ENCODE results near the gene RHAG.
"Not testable (repeated sequence)": the region's sequence is repeated elsewhere in the genome, so short reads cannot be mapped to it uniquely, and the experiment has no call there.

Gene RHAG

GRCh38 chr6:49635480-49635879 is 1.2 kb downstream of the RHAG start:
- DNase-seq, result no peak

GRCh38 chr6:49634836-49635218 is 1.8 kb downstream of the RHAG start:
- no peak for DNase-seq

- no peak for DNase-seq
Measured at GRCh38 chr6:49634092-49634835, 2.4 kb downstream of the RHAG start.

GRCh38 chr6:49633541-49633940 is 3.1 kb downstream of the RHAG start:
- no peak for DNase-seq

GRCh38 chr6:49632727-49633126 is 3.9 kb downstream of the RHAG start:
- no peak for DNase-seq

GRCh38 chr6:49629485-49630088 is 7.1 kb downstream of the RHAG start:
- not testable (repeated sequence) for DNase-seq

GRCh38 chr6:49626811-49627210 is 9.8 kb downstream of the RHAG start:
- DNase-seq, result no peak

- no peak for DNase-seq
Measured at GRCh38 chr6:49618257-49618656, 18.4 kb downstream of the RHAG start.

GRCh38 chr6:49614144-49614543 is 22.5 kb downstream of the RHAG start:
- not testable (repeated sequence) for DNase-seq

- no peak for DNase-seq
Measured at GRCh38 chr6:49609285-49609684, 27.4 kb downstream of the RHAG start.

GRCh38 chr6:49608275-49608674 is 28.4 kb downstream of the RHAG start:
- DNase-seq, result not testable (repeated sequence)

GRCh38 chr6:49607391-49607982 is 29.2 kb downstream of the RHAG start:
- DNase-seq, result no peak

- peak; percentile 29 for DNase-seq
Measured at GRCh38 chr6:49606721-49607390, 29.8 kb downstream of the RHAG start.

- not testable (repeated sequence) for DNase-seq
Measured at GRCh38 chr6:49604080-49604479, 32.6 kb downstream of the RHAG start.

GRCh38 chr6:49587262-49587661 is 49.4 kb downstream of the RHAG start:
- DNase-seq, result not testable (repeated sequence)

- DNase-seq, result no peak
Measured at GRCh38 chr6:49582529-49582928, 54.1 kb downstream of the RHAG start.

GRCh38 chr6:49579649-49580048 is 57.0 kb downstream of the RHAG start:
- DNase-seq, result no peak

- DNase-seq, result no peak
Measured at GRCh38 chr6:49576618-49577017, 60.0 kb downstream of the RHAG start.

GRCh38 chr6:49570474-49571079 is 66.1 kb downstream of the RHAG start:
- no peak for DNase-seq

- no peak for DNase-seq
Measured at GRCh38 chr6:49565855-49566254, 70.8 kb downstream of the RHAG start.

- no peak for DNase-seq
Measured at GRCh38 chr6:49565261-49565660, 71.4 kb downstream of the RHAG start.

GRCh38 chr6:49564552-49564951 is 72.1 kb downstream of the RHAG start:
- no peak for DNase-seq

All from NCI-H1417 treated with DMSO at 0.1 percent for 48 hours (cell line).